Subcutaneous abdominal adipose tissue (tissue), 5 donors: ENCODE data around the gene COA7.
A peak's percentile ranks its signal among the peaks of the same experiment; 100 is the strongest.
"Not testable (repeated sequence)": the region's sequence is repeated elsewhere in the genome, so short reads cannot be mapped to it uniquely, and the experiment has no call there.

Experiments used
- H3K27ac ChIP-seq: one replicate; pipeline ENCODE4 v1.7.0; 2013; ENCODE audit warnings: low read depth, mild to moderate bottlenecking, inconsistent platforms, low read length, moderate library complexity
- H3K27me3 ChIP-seq, 5 donors: one replicate each; pipeline ENCODE4 v1.7.0; 2013; ENCODE audit warnings: low read length in 5 of 5, inconsistent platforms in 1 of 5; ENCODE audit not compliant: control insufficient read depth in 5 of 5, insufficient read depth in 4 of 5
- H3K36me3 ChIP-seq, 5 donors: one replicate each; pipeline ENCODE4 v1.7.0; 2013; ENCODE audit warnings: low read length in 5 of 5; ENCODE audit not compliant: control insufficient read depth in 5 of 5, insufficient read depth in 5 of 5
- H3K4me1 ChIP-seq, 5 donors: one replicate each; pipeline ENCODE4 v1.7.0; 2013; ENCODE audit warnings: low read length in 5 of 5, mild to moderate bottlenecking in 3 of 5, moderate library complexity in 1 of 5; ENCODE audit not compliant: control insufficient read depth in 5 of 5, insufficient read depth in 5 of 5
- H3K4me3 ChIP-seq, 5 donors: one replicate each; pipeline ENCODE4 v1.7.0; 2013; ENCODE audit warnings: low read length in 5 of 5, low read depth in 1 of 5
- H3K9ac ChIP-seq, 5 donors: one replicate each; pipeline ENCODE4 v1.7.0; 2013; ENCODE audit warnings: low read length in 5 of 5, mild to moderate bottlenecking in 4 of 5, moderate library complexity in 3 of 5
- H3K9me3 ChIP-seq, 5 donors: one replicate each; pipeline ENCODE4 v1.7.0; 2013; ENCODE audit warnings: low read length in 5 of 5; ENCODE audit not compliant: control insufficient read depth in 5 of 5
- donor health status: healthy.
- donor health status: healthy.
- donor health status: healthy.
- donor health status: healthy.
- donor health status: healthy.

COA7 gene

DNA sequence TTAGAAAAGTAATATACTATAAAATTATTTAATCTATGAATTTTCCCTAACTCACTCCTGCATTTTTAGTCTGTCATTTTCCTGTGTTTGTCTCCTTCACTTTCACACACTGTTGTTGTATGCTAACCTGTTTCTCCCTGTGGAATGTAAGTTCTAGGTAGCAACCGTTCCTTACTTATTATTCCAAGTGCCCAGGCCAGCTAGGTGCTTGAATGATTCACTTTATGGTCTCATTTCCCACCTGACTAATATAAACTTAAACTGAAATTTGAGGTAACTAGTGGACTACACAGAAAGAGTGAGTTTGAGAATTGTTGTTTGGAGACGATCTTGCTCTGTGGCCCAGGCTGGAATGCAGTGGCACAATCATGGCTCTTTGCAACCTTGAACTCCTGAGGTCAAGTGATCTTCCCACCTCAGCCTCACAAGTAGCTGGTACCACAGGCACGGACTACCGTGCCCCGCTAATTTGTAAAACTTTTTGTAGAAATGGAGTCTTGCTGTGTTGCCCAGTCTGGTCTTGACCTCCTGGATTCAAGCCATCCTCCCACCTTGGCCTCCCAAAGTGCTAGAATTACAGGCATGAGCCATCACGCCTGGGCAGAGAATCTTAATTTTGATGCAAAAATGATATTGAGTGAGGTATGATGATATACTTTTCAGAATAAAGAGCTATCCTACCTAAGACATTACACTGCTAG is 30.0 kb upstream of the COA7 start:
- H3K36me3 ChIP-seq: peaks cover 0 to 3% (median 0%) of the 10 kb centered on the region in 5 donors
- peaks cover 3 to 32% (median 27%) of the 10 kb centered on the region in 5 donors for H3K4me1 ChIP-seq
- H3K9ac ChIP-seq: peak overlapping the region in 3 of 5 donors; percentile 51 to 91 (median 80)
- H3K27ac ChIP-seq: no peak overlapping the region
- no peaks in the 10 kb centered on the region for H3K27me3 ChIP-seq
- peak overlapping the region in 1 of 5 donors; percentile 97 for H3K4me3 ChIP-seq
- no peaks in the 10 kb centered on the region for H3K9me3 ChIP-seq

- H3K36me3 ChIP-seq: peaks cover 0 to 2% (median 0%) of the 10 kb centered on the region in 5 donors
- peak overlapping the region; percentile 80 to 100 (median 91) for H3K9ac ChIP-seq
- H3K4me1 ChIP-seq: peaks cover 3 to 32% (median 27%) of the 10 kb centered on the region in 5 donors
- peak overlapping the region; percentile 70 for H3K27ac ChIP-seq
- H3K27me3 ChIP-seq: no peaks in the 10 kb centered on the region
- H3K4me3 ChIP-seq: peak overlapping the region; percentile 78 to 97 (median 86)
- H3K9me3 ChIP-seq: no peaks in the 10 kb centered on the region
These were observed 29.0 kb upstream of the COA7 start for GRCh38 chr1:52727114-52727586.

DNA sequence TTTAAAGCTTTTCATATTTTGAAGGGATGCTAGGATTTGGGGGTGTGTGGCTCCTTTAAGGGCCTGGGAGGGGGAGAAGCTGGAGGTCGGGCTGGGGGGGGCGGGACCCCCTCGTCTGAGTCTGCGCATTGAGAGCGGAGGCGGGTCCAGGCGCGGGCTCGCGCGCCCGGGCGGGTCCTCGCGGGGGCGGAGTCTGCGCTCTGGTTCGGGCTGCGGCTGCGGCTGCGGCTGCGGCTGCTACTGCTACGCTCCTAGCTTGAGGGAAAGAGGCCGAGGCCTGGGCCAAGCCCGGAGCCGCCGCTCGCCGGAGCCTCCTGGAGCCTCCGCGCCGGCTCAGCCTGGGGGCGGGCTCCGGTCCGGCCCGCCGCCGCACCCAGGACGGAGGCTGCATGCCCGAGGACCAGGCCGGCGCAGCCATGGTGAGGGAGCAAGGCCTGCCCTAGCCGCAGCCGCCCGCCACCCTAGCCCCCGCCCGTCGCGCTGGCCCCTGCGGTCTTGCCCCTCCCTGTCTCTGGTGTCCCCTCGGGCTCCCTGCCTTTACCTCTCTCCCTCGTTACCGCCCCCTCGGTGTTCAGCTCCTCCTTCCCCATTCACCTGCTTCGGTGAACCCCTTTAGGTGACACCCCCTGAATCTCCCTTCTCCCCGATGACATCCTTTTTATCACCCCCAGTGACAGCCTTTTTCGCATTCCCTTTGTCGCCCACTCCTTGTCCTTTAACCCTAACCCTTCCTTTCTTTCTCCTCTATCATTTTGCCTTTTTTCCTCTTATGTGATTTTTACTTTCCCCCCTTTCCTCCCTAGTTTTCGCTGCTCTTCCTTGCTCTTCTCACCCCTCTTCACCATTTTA is 28.3 kb upstream of the COA7 start, which contains the start of gene ZYG11B:
ZYG11B (plus strand) TSS at position 189 of the 849 bp plus-strand sequence; CDS start at position 390, 201 bp downstream.
- H3K36me3 ChIP-seq: no peaks in the 10 kb centered on the region
- no peaks in the 10 kb centered on the region for H3K9me3 ChIP-seq
- H3K4me3 ChIP-seq: peak within 1 kb of the TSS; percentile 78 to 97 (median 86)
- H3K9ac ChIP-seq: peak within 1 kb of the TSS; percentile 80 to 100 (median 91)
- peaks cover 3 to 32% (median 27%) of the 10 kb centered on the region in 5 donors for H3K4me1 ChIP-seq
- peak within 1 kb of the TSS; percentile 70 for H3K27ac ChIP-seq
- H3K27me3 ChIP-seq: no peaks in the 10 kb centered on the region

DNA sequence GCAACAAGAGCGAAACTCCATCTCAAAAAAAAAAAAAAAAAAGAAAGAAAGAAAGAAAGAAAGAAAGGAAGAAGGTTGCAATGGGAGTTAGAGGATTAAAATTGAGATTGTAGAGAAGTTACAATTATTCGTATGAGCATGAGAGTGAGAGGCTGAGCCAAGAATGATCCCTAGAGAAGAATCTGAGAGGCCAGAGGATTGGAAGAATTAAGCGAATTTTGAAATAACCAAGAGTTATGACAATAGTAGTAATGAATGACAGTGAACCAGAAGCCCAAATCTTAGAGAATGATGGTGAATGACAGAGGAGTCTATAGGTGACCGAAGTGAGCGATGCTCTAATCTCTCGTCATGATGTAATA is 27.7 kb upstream of the COA7 start:
- Histone ChIP-seq H3K27me3 (no peaks in the 10 kb centered on the region), H3K36me3 (no peaks in the 10 kb centered on the region), H3K9ac (peak overlapping the region in 2 of 5 donors; percentile 55), H3K4me3 (peak overlapping the region; percentile 57 to 94 (median 67)), H3K27ac (no peak overlapping the region), H3K4me1 (peaks cover 3 to 32% (median 27%) of the 10 kb centered on the region in 5 donors), H3K9me3 (no peaks in the 10 kb centered on the region)

GRCh38 chr1:52723260-52723659 is 25.1 kb upstream of the COA7 start:
- Histone ChIP-seq H3K36me3 (no peaks in the 10 kb centered on the region), H3K4me1 (peaks cover 3 to 22% (median 18%) of the 10 kb centered on the region in 5 donors), H3K9ac (no peak overlapping the region), H3K4me3 (no peak overlapping the region), H3K27ac (no peak overlapping the region), H3K27me3 (no peaks in the 10 kb centered on the region), H3K9me3 (no peaks in the 10 kb centered on the region)

GRCh38 chr1:52715296-52715695 is 17.1 kb upstream of the COA7 start:
- H3K9me3 ChIP-seq, H3K27me3 ChIP-seq, H3K4me3 ChIP-seq, H3K27ac ChIP-seq, H3K4me1 ChIP-seq, H3K9ac ChIP-seq, H3K36me3 ChIP-seq: not testable (repeated sequence)

DNA sequence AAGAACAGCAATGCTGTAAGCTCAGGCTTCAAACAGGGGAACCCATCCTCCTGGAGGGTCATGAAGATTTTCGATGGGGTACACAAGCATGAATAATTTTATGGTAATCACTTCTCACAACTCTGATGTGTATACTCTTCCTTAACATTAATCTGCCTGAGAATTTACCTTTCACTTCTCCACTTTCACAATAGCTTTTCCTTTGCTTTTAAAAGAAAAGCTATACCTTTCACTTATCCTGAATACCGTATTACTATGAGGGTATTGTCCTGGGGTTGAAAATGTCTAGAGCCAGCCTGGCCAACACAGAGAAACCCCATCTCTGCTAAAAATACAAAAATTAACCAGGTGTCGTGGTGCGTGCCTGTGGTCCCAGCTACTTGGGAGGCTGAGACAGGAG is 15.4 kb upstream of the COA7 start:
- no peaks in the 10 kb centered on the region for H3K4me1 ChIP-seq
- H3K4me3 ChIP-seq: no peak overlapping the region
- H3K27me3 ChIP-seq: no peaks in the 10 kb centered on the region
- no peak overlapping the region for H3K9ac ChIP-seq
- no peaks in the 10 kb centered on the region for H3K36me3 ChIP-seq
- H3K9me3 ChIP-seq: no peaks in the 10 kb centered on the region
- H3K27ac ChIP-seq: no peak overlapping the region

DNA sequence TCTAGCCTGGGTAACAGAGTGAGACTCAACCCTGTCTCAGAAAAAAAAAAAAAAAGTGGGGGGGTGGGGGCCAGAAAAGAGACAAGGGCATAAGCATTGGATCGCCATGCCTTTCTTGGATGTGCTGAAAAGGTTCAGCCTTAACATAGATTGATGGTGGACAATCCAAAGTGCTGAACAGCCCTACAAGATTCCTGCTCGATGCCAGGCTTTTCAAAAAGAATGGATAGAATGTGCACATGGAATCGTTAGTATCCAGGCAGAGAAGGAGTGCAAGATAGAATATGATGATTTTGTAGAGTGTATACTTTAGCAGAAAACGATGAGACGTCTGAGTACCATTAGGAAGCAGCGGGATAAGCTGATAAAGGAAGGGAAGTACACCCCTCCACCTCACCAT is 10.9 kb upstream of the COA7 start:
- Histone ChIP-seq H3K9ac (no peak overlapping the region), H3K4me1 (peaks cover 0 to 11% (median 3%) of the 10 kb centered on the region in 5 donors), H3K27me3 (no peaks in the 10 kb centered on the region), H3K27ac (no peak overlapping the region), H3K9me3 (no peaks in the 10 kb centered on the region), H3K36me3 (no peaks in the 10 kb centered on the region), H3K4me3 (no peak overlapping the region)

GRCh38 chr1:52707927-52708655 is 9.9 kb upstream of the COA7 start:
- no peak overlapping the region for H3K9ac ChIP-seq
- peaks cover 4 to 17% (median 8%) of the 10 kb centered on the region in 5 donors for H3K4me1 ChIP-seq
- no peaks in the 10 kb centered on the region for H3K9me3 ChIP-seq
- H3K27me3 ChIP-seq: no peaks in the 10 kb centered on the region
- no peaks in the 10 kb centered on the region for H3K36me3 ChIP-seq
- no peak overlapping the region for H3K4me3 ChIP-seq
- H3K27ac ChIP-seq: no peak overlapping the region
